PC-3 (cell line): Measurements from ENCODE around the gene KCNQ1OT1. TPM values are rescaled to one million over a fixed set of nuclear protein-coding genes. Genes with fewer than 3 reads are reported as not detected.

Source experiments
- ATAC-seq: fragments of 200-7000 bp; cut with Tn5 transposase; 2 replicates; pipeline ENCODE4 v1.9.1; 2020; ENCODE audit warnings: mild to moderate bottlenecking, moderate library complexity
- BruUV-seq: library from RNA; stranded (reverse); fragments of 400-500 nt; replicated peaks from 2 replicates; lab custom pipeline; 2021; lab: Mats Ljungman, UMichigan
- CTCF ChIA-PET: fragments of 300-600 bp; sonication (Branson Sonifier 250); formaldehyde crosslinking; loops from one replicate; lab custom pipeline; 2022; ENCODE audit warnings: antibody characterized with exemption; lab: Charles Lee
- POLR2A ChIA-PET: fragments of 300-600 bp; sonication (Branson Sonifier 250); formaldehyde crosslinking; loops from one replicate; lab custom pipeline; 2022; ENCODE audit warnings: antibody characterized with exemption; ENCODE audit not compliant: unreplicated experiment; lab: Charles Lee
- DNase-seq: peaks from one replicate; pipeline ENCODE4 v3.0.0-alpha.2; 2015
- H2AFZ ChIP-seq: fragments of 300-600 bp; sonication (generic); 2 replicates; pipeline ENCODE4 v1.6.0; 2016; ENCODE audit warnings: antibody characterized with exemption, low read length
- H3F3A ChIP-seq: fragments of 300-600 bp; sonication (generic); one replicate; pipeline ENCODE4 v1.6.0; 2017; ENCODE audit warnings: antibody characterized with exemption, low read length, control low read depth, mild to moderate bottlenecking; ENCODE audit not compliant: unreplicated experiment
- H3K27ac ChIP-seq: fragments of 300-600 bp; sonication (generic); 2 replicates; pipeline ENCODE4 v1.5.1; 2016; ENCODE audit warnings: mild to moderate bottlenecking, low read length
- H3K27me3 ChIP-seq: fragments of 300-600 bp; sonication (generic); 2 replicates; pipeline ENCODE4 v1.6.1; 2016; ENCODE audit warnings: low read length, mixed read lengths
- H3K36me3 ChIP-seq: fragments of 300-600 bp; sonication (generic); 2 replicates; pipeline ENCODE4 v1.6.1; 2016; ENCODE audit warnings: low read depth, mixed run types, low read length, mixed read lengths
- H3K4me1 ChIP-seq: fragments of 300-600 bp; sonication (generic); 2 replicates; pipeline ENCODE4 v1.5.1; 2016; ENCODE audit warnings: low read length; ENCODE audit not compliant: insufficient read depth
- H3K4me2 ChIP-seq: fragments of 300-600 bp; sonication (generic); 2 replicates; pipeline ENCODE4 v1.6.0; 2016; ENCODE audit warnings: low read length
- H3K4me3 ChIP-seq: fragments of 300-600 bp; sonication (generic); 2 replicates; pipeline ENCODE4 v1.5.1; 2016; ENCODE audit warnings: mild to moderate bottlenecking, low read length, mixed read lengths
- H3K79me2 ChIP-seq: fragments of 300-600 bp; sonication (generic); 2 replicates; pipeline ENCODE4 v1.6.1; 2017; ENCODE audit warnings: low read length, mixed read lengths
- H3K9ac ChIP-seq: fragments of 300-600 bp; sonication (generic); 2 replicates; pipeline ENCODE4 v1.6.0; 2016; ENCODE audit warnings: mild to moderate bottlenecking, low read length
- H3K9me2 ChIP-seq: fragments of 300-600 bp; sonication (generic); replicated peaks from 2 replicates; pipeline ENCODE4 v1.6.1; 2016; ENCODE audit warnings: mixed run types, low read length, mixed read lengths
- H3K9me3 ChIP-seq: fragments of 300-600 bp; sonication (generic); 2 replicates; pipeline ENCODE4 v1.6.1; 2016; ENCODE audit warnings: low read length, mixed read lengths
- H4K20me1 ChIP-seq: fragments of 300-600 bp; sonication (generic); 2 replicates; pipeline ENCODE4 v1.6.1; 2016; ENCODE audit warnings: low read length, mixed read lengths
- EZH2 ChIP-seq: fragments of 300-600 bp; sonication (generic); IDR thresholded peaks from one replicate; pipeline ENCODE4 v1.6.1; 2017; ENCODE audit warnings: antibody characterized with exemption, mild to moderate bottlenecking, low read length; ENCODE audit not compliant: unreplicated experiment
- EZH2phosphoT487 ChIP-seq: fragments of 300-600 bp; sonication (generic); IDR thresholded peaks from 2 replicates; pipeline ENCODE4 v1.6.1; 2018; ENCODE audit warnings: mild to moderate bottlenecking, antibody characterized with exemption, low read length, borderline replicate concordance
- intact Hi-C: fragments of 100-400 bp; cut with micrococcal nuclease; formaldehyde crosslinking; loops from 2 replicates; pipeline ENCODE4 v1.9.0; 2023
- total RNA-seq: library from RNA; depleted of rRNA; stranded (reverse); fragments of >200 nt; gene quantifications from 2 replicates; pipeline ENCODE4 v1.2.3, GENCODE V29; 2014
- TF ChIP-seq, protein P1 (sequence below): fragments of 300-600 bp; sonication (generic); conservative IDR thresholded peaks from 2 replicates; pipeline ENCODE4 v1.5.1; 2017; ENCODE audit warnings: antibody characterized with exemption, low read depth, mild to moderate bottlenecking, low read length

Gene KCNQ1OT1
- total RNA-seq, 1 experiment from 2014 or later: 1.5 TPM

DNA sequence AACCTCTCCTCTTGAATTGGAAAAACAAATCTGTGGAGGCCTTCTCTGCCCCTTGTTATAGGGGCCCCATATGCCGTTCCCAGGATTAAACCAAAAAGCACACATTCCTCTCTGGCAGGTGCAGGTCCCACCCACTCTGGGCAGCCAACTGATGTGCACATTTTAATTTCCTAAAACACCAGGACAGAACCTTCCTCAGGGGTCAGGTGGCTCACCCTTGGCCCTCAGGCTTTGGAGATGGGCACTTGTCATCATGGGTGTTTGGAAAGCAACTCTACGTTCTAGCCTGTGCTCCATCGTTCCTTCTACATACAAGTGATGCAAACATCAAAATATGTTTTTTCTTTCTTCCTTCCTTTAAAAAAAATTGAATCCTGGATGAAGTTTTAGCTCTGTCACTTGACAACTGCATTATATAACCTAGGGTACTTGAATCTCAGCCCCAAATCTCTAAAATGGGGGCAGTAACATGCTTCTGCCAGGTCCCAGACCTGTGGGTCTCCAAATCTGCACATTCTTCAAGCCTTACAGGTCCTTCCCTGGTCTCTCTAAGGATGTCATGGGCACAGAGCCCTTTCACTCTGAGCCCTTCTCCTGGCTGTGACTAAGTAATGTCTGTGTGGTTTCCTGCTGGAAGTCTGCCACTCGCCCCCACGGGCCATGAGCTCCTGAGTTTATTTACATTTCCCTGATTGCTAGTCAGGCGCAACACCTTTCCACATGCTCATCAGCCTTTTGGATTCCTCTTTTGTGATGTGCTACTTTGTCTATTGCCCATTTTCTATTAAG lies 43.8 kb downstream of the KCNQ1OT1 start:
- Histone ChIP-seq H4K20me1 (no peaks in the 10 kb centered on the region), H3K4me2 (no peak overlapping the region), H3K9ac (no peak overlapping the region), H2AFZ (no peak overlapping the region), H3F3A (no peaks in the 10 kb centered on the region), H3K4me3 (no peak overlapping the region), H3K27me3 (no peaks in the 10 kb centered on the region), H3K27ac (no peak overlapping the region), H3K4me1 (no peaks in the 10 kb centered on the region; the same call in 1 of the 2 replicates), H3K9me2 (no peaks in the 10 kb centered on the region; the same call in 1 of the 2 replicates), H3K79me2 (no peaks in the 10 kb centered on the region), H3K9me3 (peaks cover 12% of the 10 kb centered on the region), H3K36me3 (peaks cover 11% of the 10 kb centered on the region; the same call in 1 of the 2 replicates)
- TF ChIP-seq, protein P1, sequence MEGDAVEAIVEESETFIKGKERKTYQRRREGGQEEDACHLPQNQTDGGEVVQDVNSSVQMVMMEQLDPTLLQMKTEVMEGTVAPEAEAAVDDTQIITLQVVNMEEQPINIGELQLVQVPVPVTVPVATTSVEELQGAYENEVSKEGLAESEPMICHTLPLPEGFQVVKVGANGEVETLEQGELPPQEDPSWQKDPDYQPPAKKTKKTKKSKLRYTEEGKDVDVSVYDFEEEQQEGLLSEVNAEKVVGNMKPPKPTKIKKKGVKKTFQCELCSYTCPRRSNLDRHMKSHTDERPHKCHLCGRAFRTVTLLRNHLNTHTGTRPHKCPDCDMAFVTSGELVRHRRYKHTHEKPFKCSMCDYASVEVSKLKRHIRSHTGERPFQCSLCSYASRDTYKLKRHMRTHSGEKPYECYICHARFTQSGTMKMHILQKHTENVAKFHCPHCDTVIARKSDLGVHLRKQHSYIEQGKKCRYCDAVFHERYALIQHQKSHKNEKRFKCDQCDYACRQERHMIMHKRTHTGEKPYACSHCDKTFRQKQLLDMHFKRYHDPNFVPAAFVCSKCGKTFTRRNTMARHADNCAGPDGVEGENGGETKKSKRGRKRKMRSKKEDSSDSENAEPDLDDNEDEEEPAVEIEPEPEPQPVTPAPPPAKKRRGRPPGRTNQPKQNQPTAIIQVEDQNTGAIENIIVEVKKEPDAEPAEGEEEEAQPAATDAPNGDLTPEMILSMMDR: no peak
- no peak for TF ChIP-seq EZH2
- no peak for TF ChIP-seq EZH2phosphoT487
- CTCF ChIA-PET: no interaction called here
- BruUV-seq: no TSS peak
- peak; percentile 27; the same call in 1 of the 2 replicates for ATAC-seq
- peak; percentile 51 for DNase-seq
- intact Hi-C loops: no loop called here
- POLR2A ChIA-PET: no interaction called here

- intact Hi-C loops: no loop called here
- Histone ChIP-seq H3K27ac (no peak overlapping the region), H3K9ac (no peak overlapping the region), H3K79me2 (no peaks in the 10 kb centered on the region), H3K9me2 (no peaks in the 10 kb centered on the region; the same call in 1 of the 2 replicates), H3K9me3 (peaks cover 13% of the 10 kb centered on the region), H4K20me1 (no peaks in the 10 kb centered on the region), H3K4me1 (no peaks in the 10 kb centered on the region; the same call in 1 of the 2 replicates), H3K36me3 (peaks cover 3% of the 10 kb centered on the region; the same call in 1 of the 2 replicates), H3K27me3 (no peaks in the 10 kb centered on the region), H3F3A (no peaks in the 10 kb centered on the region), H3K4me3 (no peak overlapping the region), H2AFZ (no peak overlapping the region), H3K4me2 (no peak overlapping the region)
- ATAC-seq (no peak), DNase-seq (no peak)
- POLR2A ChIA-PET: no interaction called here
- CTCF ChIA-PET: no interaction called here
- no TSS peak for BruUV-seq
- TF ChIP-seq, protein P1: no peak
- TF ChIP-seq EZH2 (no peak), EZH2phosphoT487 (no peak)
These were observed 44.6 kb downstream of the KCNQ1OT1 start for GRCh38 chr11:2655016-2655719.
